SU-DHL-6 (cell line): ENCODE results near the gene VSTM4.

Experiments used
- H2AFZ ChIP-seq: fragments of 200-600 bp; sonication (generic); 2 replicates; pipeline ENCODE4 v1.6.1; 2014; ENCODE audit warnings: low read depth, mild to moderate bottlenecking, moderate library complexity, mixed read lengths, antibody characterized with exemption, low read length; ENCODE audit not compliant: severe bottlenecking
- H3F3A ChIP-seq: fragments of 200-600 bp; shearing (Covaris generic); 2 replicates; pipeline ENCODE4 v1.6.0; 2016; ENCODE audit warnings: antibody characterized with exemption, mild to moderate bottlenecking; ENCODE audit not compliant: insufficient read depth
- H3K27ac ChIP-seq: fragments of 200-600 bp; sonication (generic); 2 replicates; pipeline ENCODE4 v1.5.1; 2016; ENCODE audit warnings: low read depth, mild to moderate bottlenecking, low read length, moderate library complexity, mixed read lengths
- H3K27me3 ChIP-seq: fragments of 200-600 bp; sonication (generic), shearing (Covaris generic); 2 replicates; pipeline ENCODE4 v1.6.0; 2014; ENCODE audit warnings: mild to moderate bottlenecking, low read length
- H3K36me3 ChIP-seq: fragments of 200-600 bp; sonication (generic); 2 replicates; pipeline ENCODE4 v1.6.1; 2014; ENCODE audit warnings: mild to moderate bottlenecking, low read length, mixed read lengths
- H3K4me2 ChIP-seq: fragments of 300-600, 200-600 bp; shearing (Covaris generic), sonication (generic); 2 replicates; pipeline ENCODE4 v1.6.0; 2014; ENCODE audit warnings: low read length, low read depth, mild to moderate bottlenecking; ENCODE audit not compliant: poor library complexity, severe bottlenecking
- H3K4me3 ChIP-seq: fragments of 200-600 bp; sonication (generic); 2 replicates; pipeline ENCODE4 v1.5.1; 2014; ENCODE audit warnings: antibody characterized with exemption, low read length, mild to moderate bottlenecking, mixed read lengths; ENCODE audit not compliant: insufficient read depth, poor library complexity, severe bottlenecking
- H3K79me2 ChIP-seq: fragments of 200-600 bp; sonication (generic); 2 replicates; pipeline ENCODE4 v1.6.1; 2014; ENCODE audit warnings: mild to moderate bottlenecking, low read length, moderate library complexity; ENCODE audit not compliant: insufficient read depth
- H3K9ac ChIP-seq: fragments of 200-600 bp; sonication (generic); 2 replicates; pipeline ENCODE4 v1.7.0; 2014; ENCODE audit warnings: mild to moderate bottlenecking, low read length
- H3K9me2 ChIP-seq: fragments of 200-600 bp; sonication (generic); replicated peaks from 2 replicates; pipeline ENCODE4 v1.6.1; 2014; ENCODE audit warnings: low read length; ENCODE audit not compliant: insufficient read depth
- H3K9me3 ChIP-seq: fragments of 200-600 bp; sonication (generic); 2 replicates; pipeline ENCODE4 v1.6.1; 2014; ENCODE audit warnings: low read length, mixed read lengths; ENCODE audit not compliant: insufficient read depth
- H4K20me1 ChIP-seq: fragments of 200-600 bp; sonication (generic); 2 replicates; pipeline ENCODE4 v1.6.1; 2014; ENCODE audit warnings: low read depth, mild to moderate bottlenecking, antibody characterized with exemption, low read length, moderate library complexity, mixed read lengths
- CTCF ChIP-seq: fragments of 200-600 bp; sonication (generic); IDR thresholded peaks from one replicate; pipeline ENCODE4 v1.5.1; 2017; ENCODE audit warnings: antibody characterized with exemption, mild to moderate bottlenecking, low read length, moderate library complexity; ENCODE audit not compliant: insufficient read depth, poor library complexity, severe bottlenecking
- EZH2phosphoT487 ChIP-seq: fragments of 200-600 bp; sonication (generic), shearing (Covaris generic); conservative IDR thresholded peaks from 2 replicates; pipeline ENCODE4 v1.6.1; 2018; ENCODE audit warnings: mild to moderate bottlenecking, antibody characterized with exemption, low read length, moderate library complexity, mixed read lengths

Gene VSTM4

GRCh38 chr10:49116509-49117375 is 1.4 kb upstream of the VSTM4 start:
- H3K27ac ChIP-seq, result no peak overlapping the region

GRCh38 chr10:49115796-49116508 is 630 bp upstream of the VSTM4 start:
- Histone ChIP-seq H3K9me3 (no peaks in the 10 kb centered on the region), H3K27me3 (no peaks in the 10 kb centered on the region), H3K79me2 (no peaks in the 10 kb centered on the region), H3K27ac (no peak overlapping the region), H3F3A (no peaks in the 10 kb centered on the region), H3K4me3 (no peak overlapping the region), H3K36me3 (no peaks in the 10 kb centered on the region), H2AFZ (no peak overlapping the region), H3K9me2 (no peaks in the 10 kb centered on the region), H4K20me1 (no peaks in the 10 kb centered on the region), H3K4me2 (no peak overlapping the region), H3K9ac (no peak overlapping the region)
- TF ChIP-seq CTCF, result no peak
- no peak for TF ChIP-seq EZH2phosphoT487

More at GRCh38 chr10:49116509-49117375, 1.4 kb upstream of the VSTM4 start:
- H3F3A ChIP-seq, result no peaks in the 10 kb centered on the region
- no peak overlapping the region for H3K9ac ChIP-seq
- no peaks in the 10 kb centered on the region for H3K9me2 ChIP-seq
- H3K27me3 ChIP-seq, result no peaks in the 10 kb centered on the region
- H3K9me3 ChIP-seq, result no peaks in the 10 kb centered on the region
- no peaks in the 10 kb centered on the region for H3K79me2 ChIP-seq
- no peak overlapping the region for H3K4me2 ChIP-seq
- no peak overlapping the region for H3K4me3 ChIP-seq
- TF ChIP-seq EZH2phosphoT487, result no peak
- TF ChIP-seq CTCF, result no peak
- no peak overlapping the region for H2AFZ ChIP-seq
- no peaks in the 10 kb centered on the region for H3K36me3 ChIP-seq
- H4K20me1 ChIP-seq, result no peaks in the 10 kb centered on the region

GRCh38 chr10:49114718-49115014 is 656 bp downstream of the VSTM4 start:
- no peaks in the 10 kb centered on the region for H3K9me2 ChIP-seq
- H3K27me3 ChIP-seq, result no peaks in the 10 kb centered on the region
- no peak overlapping the region for H2AFZ ChIP-seq
- H3K9me3 ChIP-seq, result no peaks in the 10 kb centered on the region
- H3K36me3 ChIP-seq, result no peaks in the 10 kb centered on the region
- H3K79me2 ChIP-seq, result no peaks in the 10 kb centered on the region
- H4K20me1 ChIP-seq, result no peaks in the 10 kb centered on the region
- H3K9ac ChIP-seq, result no peak overlapping the region
- TF ChIP-seq CTCF (no peak), EZH2phosphoT487 (no peak)
- H3K27ac ChIP-seq, result no peak overlapping the region
- H3F3A ChIP-seq, result no peaks in the 10 kb centered on the region
- H3K4me3 ChIP-seq, result no peak overlapping the region
- no peak overlapping the region for H3K4me2 ChIP-seq
